GM21786 (cell line): Measurements from ENCODE around the gene COPE.

Experiments
- ATAC-seq: cut with Tn5 transposase; IDR thresholded peaks from one replicate; pipeline ENCODE4 v1.9.1; 2021; ENCODE audit not compliant: unreplicated experiment

The COPE gene

DNA sequence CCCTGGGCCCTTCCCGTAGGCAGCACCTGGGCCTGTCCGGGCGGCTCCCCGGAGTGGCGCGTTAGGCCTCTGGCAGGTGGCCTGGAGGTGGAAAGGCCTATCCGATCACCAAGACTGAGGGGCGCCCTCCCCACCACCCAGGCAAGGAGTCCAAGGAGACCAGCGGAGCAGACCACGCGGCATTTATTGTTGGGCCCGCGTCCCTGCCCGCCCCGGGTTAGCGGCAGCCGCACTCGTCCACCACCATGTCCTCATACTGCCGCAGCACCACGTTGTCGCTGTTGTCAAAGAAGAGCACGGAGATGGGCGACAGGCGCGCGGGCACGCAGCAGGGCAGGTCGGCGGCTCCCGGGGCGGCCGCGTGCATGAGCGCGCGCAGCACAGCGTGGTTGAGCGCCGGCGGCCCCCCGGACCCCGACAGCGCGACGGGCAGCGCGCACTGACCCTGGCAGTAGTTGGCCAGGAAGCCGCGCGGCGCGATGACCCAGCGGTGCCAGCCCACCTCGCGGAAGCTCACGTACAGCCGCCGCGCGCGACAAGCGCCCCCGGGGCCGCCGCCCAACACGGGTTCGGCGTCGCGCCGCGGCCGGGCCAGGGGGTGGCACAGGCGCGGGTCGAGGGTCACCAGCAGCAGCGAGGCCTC lies 50.7 kb downstream of the COPE start:
- ATAC-seq = no peak

GRCh38 chr19:18867751-18868150 lies 51.4 kb downstream of the COPE start:
- ATAC-seq = no peak

DNA sequence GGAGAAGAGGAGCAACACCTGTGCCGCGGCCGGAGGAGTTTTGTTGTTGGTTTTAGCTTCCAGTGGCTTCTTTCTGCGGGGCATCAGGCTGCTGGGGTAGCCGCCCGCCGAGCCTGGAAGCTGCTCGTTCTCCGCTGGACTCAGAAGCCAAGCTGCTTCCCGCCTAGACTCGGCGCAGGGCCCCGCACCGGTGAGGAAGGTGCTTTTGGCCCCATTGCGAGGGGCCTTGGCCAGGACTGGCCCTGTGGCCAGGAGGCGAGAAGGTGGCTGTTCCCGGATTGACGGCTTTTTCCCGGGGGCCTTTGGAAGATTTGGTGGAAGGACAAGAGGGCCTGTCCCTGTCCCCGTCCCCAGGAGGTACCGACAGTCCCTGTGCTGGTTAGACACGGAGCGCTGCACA lies 52.0 kb downstream of the COPE start:
- no peak for ATAC-seq

- ATAC-seq = no peak
These were observed 52.4 kb downstream of the COPE start for GRCh38 chr19:18866800-18867123.

DNA sequence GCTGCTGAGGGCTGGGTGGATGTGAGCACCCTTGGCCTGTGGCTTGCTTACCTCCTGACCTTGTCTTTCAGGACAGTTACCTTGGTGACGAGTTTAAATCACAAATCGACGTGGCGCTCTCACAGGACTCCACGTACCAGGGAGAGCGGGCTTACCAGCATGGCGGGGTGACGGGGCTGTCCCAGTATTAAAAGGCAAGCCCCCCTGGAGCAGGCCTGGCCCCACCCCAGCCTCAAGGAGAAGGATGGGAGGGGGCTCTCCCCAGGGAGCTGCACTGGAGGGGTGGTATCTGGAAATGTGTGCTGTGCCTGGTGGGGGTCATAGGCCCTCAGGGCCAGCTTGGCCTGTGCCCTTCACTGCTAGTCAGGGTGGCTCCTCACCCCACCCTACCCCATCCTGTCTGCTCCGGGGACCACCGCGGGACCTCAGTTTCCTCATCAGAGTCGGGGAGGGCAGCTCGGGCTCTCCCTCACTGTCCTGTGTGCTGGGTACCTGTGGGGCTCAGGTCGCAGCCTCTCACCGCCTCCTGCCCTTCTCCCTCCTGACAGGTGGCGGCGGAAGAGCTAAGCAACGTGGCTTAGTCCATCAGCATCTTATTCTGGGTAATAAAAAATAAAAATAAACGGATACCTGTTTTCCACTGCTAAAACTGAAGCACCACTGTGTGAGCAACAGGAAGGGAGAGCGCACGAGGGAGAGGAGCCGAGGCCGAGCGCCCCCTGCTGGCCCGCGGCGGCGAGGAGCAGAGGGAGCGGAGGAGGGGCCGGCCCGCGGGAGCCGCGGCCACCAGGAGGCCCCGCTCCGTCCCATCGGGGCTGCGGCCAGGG lies 53.0 kb downstream of the COPE start:
- ATAC-seq = no peak

- no peak for ATAC-seq
These were observed 53.8 kb downstream of the COPE start for GRCh38 chr19:18865106-18865972.

GRCh38 chr19:18863843-18864362 lies 55.3 kb downstream of the COPE start:
- no peak for ATAC-seq

GRCh38 chr19:18862976-18863842 lies 56.0 kb downstream of the COPE start:
- ATAC-seq = no peak

DNA sequence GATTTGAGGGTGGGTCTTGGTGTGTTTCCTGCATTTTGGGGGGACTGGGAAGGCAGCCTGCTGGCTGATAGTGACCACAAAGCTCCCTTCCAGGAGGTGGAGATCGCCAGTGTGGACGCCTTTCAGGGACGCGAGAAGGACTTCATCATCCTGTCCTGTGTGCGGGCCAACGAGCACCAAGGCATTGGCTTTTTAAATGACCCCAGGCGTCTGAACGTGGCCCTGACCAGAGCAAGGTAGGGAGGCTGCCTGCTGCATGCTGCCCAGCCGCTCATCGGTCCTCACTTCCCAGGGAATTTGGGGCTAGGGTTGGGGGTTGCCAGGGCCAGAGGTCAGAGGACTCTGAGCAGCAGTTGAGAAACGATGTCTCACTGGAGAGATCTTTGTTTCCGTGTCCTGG lies 57.3 kb downstream of the COPE start:
- ATAC-seq = no peak

DNA sequence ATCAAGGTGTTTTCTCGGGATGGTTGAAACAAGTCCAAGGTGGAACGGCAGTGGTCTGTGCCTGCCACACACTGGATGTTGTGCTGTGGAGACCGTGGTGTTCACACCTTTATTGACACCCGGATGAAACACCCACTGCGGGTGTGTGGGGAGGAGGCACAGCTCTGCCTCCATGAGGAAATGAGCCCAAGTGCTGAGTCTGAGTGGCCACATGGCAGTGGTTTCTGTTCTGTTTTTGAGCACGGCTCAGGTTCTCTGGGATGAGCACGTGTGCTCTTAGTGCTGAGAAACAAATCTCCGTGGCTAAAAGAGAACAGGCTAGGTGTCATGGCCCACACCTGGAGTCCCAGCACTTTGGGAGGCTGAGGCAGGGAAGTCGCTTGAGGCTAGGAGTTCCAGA lies 58.0 kb downstream of the COPE start:
- ATAC-seq = no peak

- ATAC-seq = no peak
These were observed 58.5 kb downstream of the COPE start for GRCh38 chr19:18860725-18861124.

GRCh38 chr19:18860302-18860700 lies 58.9 kb downstream of the COPE start:
- no peak for ATAC-seq

DNA sequence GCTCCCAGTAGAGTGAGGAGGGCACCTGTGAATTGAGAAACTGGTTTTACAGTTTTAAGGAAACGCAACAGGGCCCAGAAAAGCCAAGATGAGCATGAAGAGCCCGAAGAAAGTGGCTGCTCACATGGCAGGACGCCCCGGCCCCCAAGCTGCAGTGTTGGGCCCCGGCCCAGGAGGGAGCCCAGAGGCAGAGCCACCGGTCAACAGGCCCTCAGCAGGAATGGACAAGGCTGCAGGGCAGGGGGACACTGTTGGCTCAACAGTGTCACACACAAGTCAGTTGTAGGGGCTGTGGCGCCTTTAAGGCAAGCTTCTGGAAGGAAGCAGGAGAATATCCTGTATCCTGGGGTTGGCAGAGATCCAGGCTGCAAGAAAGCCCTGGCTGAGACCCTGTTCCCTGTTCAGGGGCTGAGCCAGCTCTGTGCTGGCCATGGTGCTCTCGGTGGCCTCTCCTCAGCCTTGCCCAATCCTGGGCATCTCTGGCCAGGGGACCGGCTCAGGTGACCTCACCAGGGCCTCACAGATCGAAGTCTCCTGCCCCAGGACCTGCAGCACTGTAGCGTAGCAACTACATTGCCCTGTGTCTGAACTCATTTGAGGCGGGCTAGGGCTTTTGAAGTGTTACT lies 59.4 kb downstream of the COPE start:
- no peak for ATAC-seq

- ATAC-seq = no peak
These were observed 60.1 kb downstream of the COPE start for GRCh38 chr19:18858906-18859646.

- no peak for ATAC-seq
These were observed 62.0 kb downstream of the COPE start for GRCh38 chr19:18857223-18857622.

DNA sequence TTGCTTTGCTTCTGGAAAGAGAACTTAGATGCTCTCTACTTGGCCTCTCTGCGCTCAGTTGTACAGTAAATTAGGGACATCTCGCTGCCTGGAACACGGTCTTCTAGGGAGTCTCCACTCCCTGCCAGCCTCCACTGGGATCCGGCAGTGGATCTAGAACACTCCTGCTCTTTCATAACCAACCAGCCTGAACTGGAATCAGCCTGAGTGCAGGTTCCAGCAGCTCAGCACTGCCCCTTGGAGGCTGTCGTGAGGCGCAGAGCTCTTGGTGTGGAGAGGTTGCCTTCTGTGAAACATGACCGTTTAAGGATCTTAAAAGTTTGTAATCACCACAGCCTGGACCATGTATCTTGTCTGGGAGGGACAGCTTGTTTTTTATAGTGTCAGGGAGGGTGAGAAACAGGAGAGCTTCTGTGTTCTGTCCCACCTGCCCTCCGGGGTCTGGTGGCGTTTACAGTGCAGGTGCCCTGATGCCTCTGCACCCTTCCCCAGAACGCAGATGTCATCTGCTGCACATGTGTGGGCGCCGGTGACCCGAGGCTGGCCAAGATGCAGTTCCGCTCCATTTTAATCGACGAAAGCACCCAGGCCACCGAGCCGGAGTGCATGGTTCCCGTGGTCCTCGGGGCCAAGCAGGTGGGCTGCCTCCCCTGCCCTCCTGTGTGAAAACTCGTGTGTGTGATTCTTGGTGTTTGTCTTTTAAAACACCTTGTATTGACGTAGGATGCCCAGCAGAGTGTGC lies 62.6 kb downstream of the COPE start:
- ATAC-seq = no peak

- ATAC-seq = no peak
These were observed 63.4 kb downstream of the COPE start for GRCh38 chr19:18855647-18856384.

DNA sequence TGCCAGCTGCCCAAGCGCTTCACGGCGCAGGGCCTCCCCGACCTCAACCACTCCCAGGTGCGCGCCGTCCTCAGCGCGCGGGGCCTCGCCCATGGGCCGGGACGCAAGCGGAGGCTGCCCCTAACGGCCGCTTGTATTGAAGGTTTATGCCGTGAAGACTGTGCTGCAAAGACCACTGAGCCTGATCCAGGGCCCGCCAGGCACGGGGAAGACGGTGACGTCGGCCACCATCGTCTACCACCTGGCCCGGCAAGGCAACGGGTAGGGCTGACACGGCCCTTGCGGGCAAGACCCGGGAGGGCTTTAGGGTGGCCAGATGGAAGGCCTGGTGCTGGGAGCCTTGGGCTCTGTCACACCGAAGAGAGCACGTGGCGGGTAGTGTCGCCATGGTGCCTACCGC lies 64.2 kb downstream of the COPE start:
- ATAC-seq = no peak
